Liver (tissue), 3 donors: ENCODE results near the gene ODF2.

Experiments used
- CTCF ChIP-seq: fragments of 150-350 bp; IDR thresholded peaks from 2 replicates; pipeline ENCODE4 v1.5.1; 2017; ENCODE audit warnings: improper control_type of control experiment, low read depth, low read length; ENCODE audit not compliant: missing input control
- HNF4A ChIP-seq, 2 donors: conservative IDR thresholded peaks; 2 replicates each; pipeline ENCODE4 v1.6.1; 2016; ENCODE audit warnings: antibody characterized with exemption in 2 of 2, mild to moderate bottlenecking in 2 of 2
- JUND ChIP-seq, 2 donors: IDR thresholded peaks; 2 replicates each; pipeline ENCODE4 v1.6.1; 2016; ENCODE audit warnings: antibody characterized with exemption in 2 of 2
- MAX ChIP-seq: IDR thresholded peaks from 2 replicates; pipeline ENCODE4 v1.6.1; 2016; ENCODE audit warnings: antibody characterized with exemption
- RAD21 ChIP-seq, 2 donors: IDR thresholded peaks; 2 replicates each; pipeline ENCODE4 v1.6.1; 2016; ENCODE audit warnings: antibody characterized with exemption in 2 of 2, mild to moderate bottlenecking in 2 of 2
- REST ChIP-seq: IDR thresholded peaks from 2 replicates; pipeline ENCODE4 v1.6.1; 2016; ENCODE audit warnings: antibody characterized with exemption, mild to moderate bottlenecking
- SP1 ChIP-seq: IDR thresholded peaks from 2 replicates; pipeline ENCODE4 v1.6.1; 2018; ENCODE audit warnings: antibody characterized with exemption, mild to moderate bottlenecking
- TAF1 ChIP-seq: conservative IDR thresholded peaks from 2 replicates; pipeline ENCODE4 v1.6.1; 2016; ENCODE audit warnings: antibody characterized with exemption, mild to moderate bottlenecking
- donor health status: healthy.
- donor health status: healthy.

- no peak for TF ChIP-seq REST
- TF ChIP-seq SP1 = peak; percentile 67
- no peak for TF ChIP-seq JUND (IDR thresholded peaks at IDR 0.05)
- no peak for TF ChIP-seq RAD21 (IDR thresholded peaks at IDR 0.05)
- TF ChIP-seq TAF1 = no peak
- TF ChIP-seq CTCF = no peak
- no peak for TF ChIP-seq MAX
- no peak for TF ChIP-seq HNF4A (conservative IDR thresholded peaks at IDR 0.05)
These were observed at the start of gene ODF2 for GRCh38 chr9:128455849-128456612.
